OCI-LY7 (cell line): ENCODE results near the gene ZC3H12D.

Experiments
- EZH2phosphoT487 ChIP-seq: fragments of 200-600 bp; sonication (generic); IDR thresholded peaks from 2 replicates; pipeline ENCODE4 v1.6.1; 2018; ENCODE audit warnings: low read depth, borderline replicate concordance, mild to moderate bottlenecking, mixed run types, antibody characterized with exemption, low read length, moderate library complexity, mixed read lengths
- TF ChIP-seq, protein P1 (sequence below): fragments of 200-600 bp; sonication (generic); conservative IDR thresholded peaks from 2 replicates; pipeline ENCODE4 v1.5.1; 2014; ENCODE audit warnings: mild to moderate bottlenecking, antibody characterized with exemption, low read length, moderate library complexity, mixed read lengths

DNA sequence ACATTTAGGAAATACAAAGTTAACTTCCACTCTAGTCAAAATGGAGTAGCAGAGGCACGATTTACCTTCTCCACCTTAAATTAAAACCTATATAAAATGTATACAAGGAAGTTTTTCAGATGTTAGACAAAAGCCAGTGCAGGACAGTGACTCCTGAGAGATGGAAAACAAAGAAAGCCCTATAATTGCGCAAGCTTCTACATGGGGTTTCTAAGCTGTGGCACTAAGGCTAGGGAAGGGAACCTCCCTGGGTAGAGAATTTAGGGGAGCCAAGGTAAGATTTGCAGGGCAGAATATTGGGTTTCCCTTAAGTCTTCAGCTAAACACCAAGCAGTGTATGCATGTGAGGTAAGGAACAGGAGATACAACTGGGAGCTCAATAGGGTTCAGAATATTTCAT is 18.5 kb upstream of the ZC3H12D start:
- TF ChIP-seq, protein P1, sequence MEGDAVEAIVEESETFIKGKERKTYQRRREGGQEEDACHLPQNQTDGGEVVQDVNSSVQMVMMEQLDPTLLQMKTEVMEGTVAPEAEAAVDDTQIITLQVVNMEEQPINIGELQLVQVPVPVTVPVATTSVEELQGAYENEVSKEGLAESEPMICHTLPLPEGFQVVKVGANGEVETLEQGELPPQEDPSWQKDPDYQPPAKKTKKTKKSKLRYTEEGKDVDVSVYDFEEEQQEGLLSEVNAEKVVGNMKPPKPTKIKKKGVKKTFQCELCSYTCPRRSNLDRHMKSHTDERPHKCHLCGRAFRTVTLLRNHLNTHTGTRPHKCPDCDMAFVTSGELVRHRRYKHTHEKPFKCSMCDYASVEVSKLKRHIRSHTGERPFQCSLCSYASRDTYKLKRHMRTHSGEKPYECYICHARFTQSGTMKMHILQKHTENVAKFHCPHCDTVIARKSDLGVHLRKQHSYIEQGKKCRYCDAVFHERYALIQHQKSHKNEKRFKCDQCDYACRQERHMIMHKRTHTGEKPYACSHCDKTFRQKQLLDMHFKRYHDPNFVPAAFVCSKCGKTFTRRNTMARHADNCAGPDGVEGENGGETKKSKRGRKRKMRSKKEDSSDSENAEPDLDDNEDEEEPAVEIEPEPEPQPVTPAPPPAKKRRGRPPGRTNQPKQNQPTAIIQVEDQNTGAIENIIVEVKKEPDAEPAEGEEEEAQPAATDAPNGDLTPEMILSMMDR = no peak
- TF ChIP-seq EZH2phosphoT487 = no peak
